Astrocyte (in vitro differentiated cells and primary cell): ENCODE data around the gene RAB3A. TPM values are rescaled to one million over a fixed set of nuclear protein-coding genes. Genes with fewer than 3 reads are reported as not detected.

Experiments used
- DNase-seq: peaks from one replicate; pipeline ENCODE4 v3.0.0-alpha.2; 2010; ENCODE audit warnings: low read depth
- FAIRE-seq: peaks from 2 replicates; lab custom pipeline; 2011; peaks lifted over from hg19 to GRCh38; lab: Jason Lieb, UNC
- H2AFZ ChIP-seq: 2 replicates; pipeline ENCODE4 v1.6.0; 2012; ENCODE audit warnings: low read depth, low read length, inconsistent platforms
- H3K27ac ChIP-seq: 2 replicates; pipeline ENCODE4 v1.5.1; 2011; ENCODE audit warnings: low read depth, low read length, inconsistent platforms
- H3K27me3 ChIP-seq: 2 replicates; pipeline ENCODE4 v1.6.0; 2011; ENCODE audit warnings: low read length, inconsistent platforms; ENCODE audit not compliant: insufficient read depth
- H3K36me3 ChIP-seq: 2 replicates; pipeline ENCODE4 v1.5.1; 2011; ENCODE audit warnings: low read length, inconsistent platforms; ENCODE audit not compliant: insufficient read depth
- H3K4me1 ChIP-seq: 2 replicates; pipeline ENCODE4 v1.5.1; 2011; ENCODE audit warnings: low read length, inconsistent platforms; ENCODE audit not compliant: insufficient read depth
- H3K4me2 ChIP-seq: 2 replicates; pipeline ENCODE4 v1.6.0; 2012; ENCODE audit warnings: low read length, inconsistent platforms
- H3K4me3 ChIP-seq: 2 replicates; pipeline ENCODE4 v1.5.1; 2011; ENCODE audit warnings: low read depth, mild to moderate bottlenecking, low read length, inconsistent platforms; ENCODE audit not compliant: insufficient read depth
- H3K79me2 ChIP-seq: 2 replicates; pipeline ENCODE4 v1.6.0; 2012; ENCODE audit warnings: mild to moderate bottlenecking, low read length, inconsistent platforms; ENCODE audit not compliant: insufficient read depth
- H3K9ac ChIP-seq: 2 replicates; pipeline ENCODE4 v1.6.0; 2012; ENCODE audit warnings: mild to moderate bottlenecking, low read length, inconsistent platforms
- H3K9me3 ChIP-seq: 2 replicates; pipeline ENCODE4 v1.5.1; 2012; ENCODE audit warnings: low read depth, mild to moderate bottlenecking, low read length, inconsistent platforms; ENCODE audit not compliant: insufficient read depth
- H4K20me1 ChIP-seq: 2 replicates; pipeline ENCODE4 v1.6.0; 2012; ENCODE audit warnings: low read length, inconsistent platforms; ENCODE audit not compliant: insufficient read depth
- H3K27ac Mint-ChIP-seq: one replicate; pipeline ENCODE4 v1.8.0; 2021; ENCODE audit warnings: mild to moderate bottlenecking, mixed read lengths; ENCODE audit not compliant: unreplicated experiment
- H3K27me3 Mint-ChIP-seq: one replicate; pipeline ENCODE4 v1.8.0; 2021; ENCODE audit warnings: low read depth, mixed read lengths; ENCODE audit not compliant: unreplicated experiment
- H3K36me3 Mint-ChIP-seq: one replicate; pipeline ENCODE4 v1.8.0; 2021; ENCODE audit warnings: low read depth, mixed read lengths; ENCODE audit not compliant: unreplicated experiment
- H3K4me1 Mint-ChIP-seq: one replicate; pipeline ENCODE4 v1.8.0; 2021; ENCODE audit warnings: low read depth, mixed read lengths; ENCODE audit not compliant: unreplicated experiment
- H3K4me3 Mint-ChIP-seq: one replicate; pipeline ENCODE4 v1.8.0; 2021; ENCODE audit warnings: mild to moderate bottlenecking, moderate library complexity, mixed read lengths; ENCODE audit not compliant: unreplicated experiment
- H3K9me3 Mint-ChIP-seq: one replicate; pipeline ENCODE4 v1.8.0; 2021; ENCODE audit warnings: mild to moderate bottlenecking, mixed read lengths; ENCODE audit not compliant: unreplicated experiment
- EZH2 ChIP-seq: IDR thresholded peaks from 2 replicates; pipeline ENCODE4 v1.6.1; 2012; ENCODE audit warnings: mild to moderate bottlenecking, low read length, inconsistent platforms; ENCODE audit not compliant: insufficient read depth
- total RNA-seq: library from RNA; stranded (reverse); gene quantifications from 2 replicates; pipeline ENCODE4 v1.2.1, GENCODE V29; 2021
- TF ChIP-seq, protein P1 (sequence below): IDR thresholded peaks from 2 replicates; pipeline ENCODE4 v1.5.1; 2011; ENCODE audit warnings: low read depth, mild to moderate bottlenecking, inconsistent platforms, low read length, moderate library complexity; ENCODE audit not compliant: insufficient read depth

RAB3A gene
- total RNA-seq, 1 donor from 2014 or later = 7.5 TPM

DNA sequence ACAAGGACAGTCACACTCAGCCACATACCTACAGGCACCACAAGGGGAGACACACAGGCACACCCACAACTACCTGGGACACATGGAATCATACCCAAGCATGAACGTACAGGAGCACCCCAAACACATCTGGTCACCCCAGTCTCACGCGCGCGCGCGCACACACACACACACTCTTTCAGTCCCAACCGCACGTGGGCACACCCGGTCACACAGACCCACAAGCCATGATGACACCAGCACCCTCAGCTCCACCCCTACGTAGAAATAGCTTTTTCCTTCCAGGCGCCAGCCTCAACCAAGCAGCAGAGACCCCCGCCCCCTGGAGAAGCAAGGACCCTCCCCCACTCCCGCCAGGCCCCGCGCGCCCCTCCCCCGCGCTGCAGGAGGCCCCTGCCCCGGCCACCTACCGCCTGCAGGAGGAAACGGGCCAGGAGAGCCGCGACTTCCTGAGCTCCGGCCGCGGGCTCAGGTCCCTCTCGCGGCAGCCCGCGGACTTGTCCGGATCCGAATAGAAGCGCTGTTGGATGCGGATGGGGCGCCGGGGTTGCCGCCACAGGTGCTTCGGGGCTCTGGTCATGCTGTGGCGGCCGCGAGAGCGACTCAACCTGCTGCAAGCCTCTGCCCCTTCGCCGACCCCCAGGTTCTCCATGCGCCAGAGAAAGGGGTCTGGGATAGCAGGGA, 28.8 kb upstream of the RAB3A start:
- FAIRE-seq = no peak
- H3K4me3 Mint-ChIP-seq = peak overlapping the region; percentile 75
- Histone ChIP-seq H3K4me2 (peak overlapping the region; percentile 63), H3K36me3 (no peaks in the 10 kb centered on the region), H3K9me3 (no peaks in the 10 kb centered on the region), H3K27ac (no peak overlapping the region), H4K20me1 (no peaks in the 10 kb centered on the region), H3K79me2 (no peaks in the 10 kb centered on the region), H2AFZ (no peak overlapping the region), H3K4me3 (no peak overlapping the region), H3K27me3 (peaks cover 12% of the 10 kb centered on the region), H3K4me1 (no peaks in the 10 kb centered on the region), H3K9ac (no peak overlapping the region)
- no peak for TF ChIP-seq EZH2
- TF ChIP-seq, protein P1, sequence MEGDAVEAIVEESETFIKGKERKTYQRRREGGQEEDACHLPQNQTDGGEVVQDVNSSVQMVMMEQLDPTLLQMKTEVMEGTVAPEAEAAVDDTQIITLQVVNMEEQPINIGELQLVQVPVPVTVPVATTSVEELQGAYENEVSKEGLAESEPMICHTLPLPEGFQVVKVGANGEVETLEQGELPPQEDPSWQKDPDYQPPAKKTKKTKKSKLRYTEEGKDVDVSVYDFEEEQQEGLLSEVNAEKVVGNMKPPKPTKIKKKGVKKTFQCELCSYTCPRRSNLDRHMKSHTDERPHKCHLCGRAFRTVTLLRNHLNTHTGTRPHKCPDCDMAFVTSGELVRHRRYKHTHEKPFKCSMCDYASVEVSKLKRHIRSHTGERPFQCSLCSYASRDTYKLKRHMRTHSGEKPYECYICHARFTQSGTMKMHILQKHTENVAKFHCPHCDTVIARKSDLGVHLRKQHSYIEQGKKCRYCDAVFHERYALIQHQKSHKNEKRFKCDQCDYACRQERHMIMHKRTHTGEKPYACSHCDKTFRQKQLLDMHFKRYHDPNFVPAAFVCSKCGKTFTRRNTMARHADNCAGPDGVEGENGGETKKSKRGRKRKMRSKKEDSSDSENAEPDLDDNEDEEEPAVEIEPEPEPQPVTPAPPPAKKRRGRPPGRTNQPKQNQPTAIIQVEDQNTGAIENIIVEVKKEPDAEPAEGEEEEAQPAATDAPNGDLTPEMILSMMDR = no peak
- H3K36me3 Mint-ChIP-seq = no peaks in the 10 kb centered on the region
- DNase-seq = no peak
- peaks cover 4% of the 10 kb centered on the region for H3K4me1 Mint-ChIP-seq
- H3K27ac Mint-ChIP-seq = no peak overlapping the region
- H3K27me3 Mint-ChIP-seq = peaks cover 45% of the 10 kb centered on the region
- peaks cover 5% of the 10 kb centered on the region for H3K9me3 Mint-ChIP-seq

DNA sequence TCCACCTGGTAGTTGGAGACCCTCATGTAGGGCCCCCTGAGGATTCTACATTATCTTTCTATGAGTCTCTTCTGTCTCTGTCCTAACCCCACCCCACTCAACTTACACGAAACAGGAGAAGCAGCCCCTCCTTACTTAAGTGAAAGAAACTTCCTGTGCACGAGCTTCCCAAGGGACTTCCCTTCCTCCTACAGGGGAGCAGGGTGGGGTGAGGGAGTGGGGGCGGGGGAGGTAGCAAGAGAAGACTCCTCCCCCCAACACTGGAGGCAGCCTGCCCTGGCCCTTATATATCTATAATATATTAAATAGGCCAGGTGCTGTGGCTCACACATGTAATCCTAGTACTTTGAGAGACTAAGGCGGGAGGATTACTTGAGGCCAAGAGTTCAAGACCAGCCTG, 27.9 kb upstream of the RAB3A start:
- FAIRE-seq = no peak
- no peaks in the 10 kb centered on the region for H3K36me3 Mint-ChIP-seq
- Histone ChIP-seq H3K9me3 (no peaks in the 10 kb centered on the region), H3K36me3 (no peaks in the 10 kb centered on the region), H3K27me3 (peaks cover 12% of the 10 kb centered on the region), H3K4me2 (no peak overlapping the region), H3K4me3 (no peak overlapping the region), H3K4me1 (no peaks in the 10 kb centered on the region), H3K27ac (no peak overlapping the region), H4K20me1 (no peaks in the 10 kb centered on the region), H3K79me2 (no peaks in the 10 kb centered on the region), H2AFZ (no peak overlapping the region), H3K9ac (no peak overlapping the region)
- H3K27ac Mint-ChIP-seq = no peak overlapping the region
- H3K9me3 Mint-ChIP-seq = peaks cover 5% of the 10 kb centered on the region
- no peak for DNase-seq
- no peak overlapping the region for H3K4me3 Mint-ChIP-seq
- TF ChIP-seq EZH2 = no peak
- TF ChIP-seq, protein P1 = no peak
- H3K27me3 Mint-ChIP-seq = peaks cover 43% of the 10 kb centered on the region
- H3K4me1 Mint-ChIP-seq = peaks cover 4% of the 10 kb centered on the region
